Measurements from ENCODE around the gene PLEKHG1. TPM values are rescaled to one million over a fixed set of nuclear protein-coding genes. Genes with fewer than 3 reads are reported as not detected.

Gene PLEKHG1
- total RNA-seq, 2 donors from 2014 or later: 1.5 to 2.4 TPM

- Histone ChIP-seq H3K4me1 (ENCODE audit: control insufficient read depth, insufficient read depth, low read length) (no peaks in the 10 kb centered on the region), H3K9me3 (ENCODE audit: control insufficient read depth, low read length) (no peaks in the 10 kb centered on the region), H3K36me3 (ENCODE audit: control insufficient read depth, insufficient read depth, low read length) (no peaks in the 10 kb centered on the region), H3K4me3 (ENCODE audit: low read length) (no peak overlapping the region), H3K9ac (ENCODE audit: extremely low read depth, low read length, poor library complexity, severe bottlenecking) (no peak overlapping the region), H3K27ac (ENCODE audit: low read depth, low read length) (no peak overlapping the region), H3K27me3 (ENCODE audit: control insufficient read depth, insufficient read depth, low read length, poor library complexity, severe bottlenecking) (no peaks in the 10 kb centered on the region)
- no peak for DNase-seq
- TF ChIP-seq CTCF (conservative IDR thresholded peaks at IDR 0.05): no peak
- no peaks in the 10 kb centered on the region for H3K9me3 Mint-ChIP-seq
- peaks cover 10% of the 10 kb centered on the region for H3K4me1 Mint-ChIP-seq
- WGBS, 2 experiments (ENCODE audit: insufficient coverage in 1 of 2, insufficient read length in 1 of 2): 100% methylated on average over 1 of the region's 1 CpG; no CpG with 5 or more reads in 1 of the 2 experiments
- no peaks in the 10 kb centered on the region for H3K27me3 Mint-ChIP-seq (ENCODE audit: insufficient read depth)
- no peak overlapping the region for H3K4me3 Mint-ChIP-seq
- H3K36me3 Mint-ChIP-seq (ENCODE audit: low read depth): no peaks in the 10 kb centered on the region
- H3K27ac Mint-ChIP-seq: no peak overlapping the region
Observed at GRCh38 chr6:150638765-150639164, 39.1 kb downstream of the PLEKHG1 start.

GRCh38 chr6:150639823-150640331 is 40.2 kb downstream of the PLEKHG1 start:
- H3K4me3 ChIP-seq (ENCODE audit: low read length): no peak overlapping the region
- no peak for DNase-seq
- Mint-ChIP-seq H3K4me1 (peaks cover 8% of the 10 kb centered on the region), H3K27me3 (ENCODE audit: insufficient read depth) (no peaks in the 10 kb centered on the region), H3K9me3 (no peaks in the 10 kb centered on the region), H3K27ac (no peak overlapping the region), H3K36me3 (ENCODE audit: low read depth) (no peaks in the 10 kb centered on the region), H3K4me3 (no peak overlapping the region)
- H3K27ac ChIP-seq (ENCODE audit: low read depth, low read length): no peak overlapping the region
- no peaks in the 10 kb centered on the region for H3K9me3 ChIP-seq (ENCODE audit: control insufficient read depth, low read length)
- no peaks in the 10 kb centered on the region for H3K4me1 ChIP-seq (ENCODE audit: control insufficient read depth, insufficient read depth, low read length)
- H3K27me3 ChIP-seq (ENCODE audit: control insufficient read depth, insufficient read depth, low read length, poor library complexity, severe bottlenecking): no peaks in the 10 kb centered on the region
- no peak for TF ChIP-seq CTCF (conservative IDR thresholded peaks at IDR 0.05)
- WGBS, 2 experiments (ENCODE audit: insufficient coverage in 1 of 2, insufficient read length in 1 of 2): 85 to 97% methylated on average over 5 to 9 of the region's 9 CpGs
- no peaks in the 10 kb centered on the region for H3K36me3 ChIP-seq (ENCODE audit: control insufficient read depth, insufficient read depth, low read length)
- H3K9ac ChIP-seq (ENCODE audit: extremely low read depth, low read length, poor library complexity, severe bottlenecking): no peak overlapping the region

GRCh38 chr6:150640556-150641209 is 41.0 kb downstream of the PLEKHG1 start:
- TF ChIP-seq CTCF (conservative IDR thresholded peaks at IDR 0.05): no peak
- Mint-ChIP-seq H3K27ac (no peak overlapping the region), H3K36me3 (ENCODE audit: low read depth) (no peaks in the 10 kb centered on the region), H3K4me1 (no peaks in the 10 kb centered on the region), H3K4me3 (no peak overlapping the region), H3K27me3 (ENCODE audit: insufficient read depth) (no peaks in the 10 kb centered on the region), H3K9me3 (no peaks in the 10 kb centered on the region)
- Histone ChIP-seq H3K4me3 (ENCODE audit: low read length) (no peak overlapping the region), H3K9ac (ENCODE audit: extremely low read depth, low read length, poor library complexity, severe bottlenecking) (no peak overlapping the region), H3K27me3 (ENCODE audit: control insufficient read depth, insufficient read depth, low read length, poor library complexity, severe bottlenecking) (no peaks in the 10 kb centered on the region), H3K36me3 (ENCODE audit: control insufficient read depth, insufficient read depth, low read length) (no peaks in the 10 kb centered on the region), H3K9me3 (ENCODE audit: control insufficient read depth, low read length) (no peaks in the 10 kb centered on the region), H3K27ac (ENCODE audit: low read depth, low read length) (no peak overlapping the region), H3K4me1 (ENCODE audit: control insufficient read depth, insufficient read depth, low read length) (no peaks in the 10 kb centered on the region)
- DNase-seq: no peak
- WGBS, 2 experiments (ENCODE audit: insufficient coverage in 1 of 2, insufficient read length in 1 of 2): 82 to 92% methylated on average over 5 to 6 of the region's 7 CpGs
